ENCODE data around the gene SUOX.

DNA sequence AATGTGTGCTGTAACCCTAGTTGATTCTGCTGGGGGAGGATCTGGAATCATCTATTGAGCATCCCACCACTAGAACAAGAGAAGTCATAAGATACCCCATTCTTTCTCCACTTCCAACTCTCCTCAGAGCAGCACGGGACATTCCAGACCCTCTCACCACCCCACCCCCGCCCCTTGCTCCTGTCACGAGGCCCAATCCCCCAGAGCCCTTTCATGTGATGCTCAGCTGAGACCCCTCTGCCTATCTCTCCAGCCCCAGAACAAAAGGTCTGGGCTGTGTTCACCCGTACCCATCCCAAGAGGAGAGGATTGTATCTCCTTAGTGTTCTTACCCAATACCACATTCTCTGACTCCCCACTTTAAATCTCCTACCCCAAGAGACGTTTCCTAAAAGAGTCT, 31.8 kb upstream of the SUOX start:
- TF ChIP-seq YY1 (IDR thresholded peaks at IDR 0.05) = no peak
- TF ChIP-seq, protein P1, sequence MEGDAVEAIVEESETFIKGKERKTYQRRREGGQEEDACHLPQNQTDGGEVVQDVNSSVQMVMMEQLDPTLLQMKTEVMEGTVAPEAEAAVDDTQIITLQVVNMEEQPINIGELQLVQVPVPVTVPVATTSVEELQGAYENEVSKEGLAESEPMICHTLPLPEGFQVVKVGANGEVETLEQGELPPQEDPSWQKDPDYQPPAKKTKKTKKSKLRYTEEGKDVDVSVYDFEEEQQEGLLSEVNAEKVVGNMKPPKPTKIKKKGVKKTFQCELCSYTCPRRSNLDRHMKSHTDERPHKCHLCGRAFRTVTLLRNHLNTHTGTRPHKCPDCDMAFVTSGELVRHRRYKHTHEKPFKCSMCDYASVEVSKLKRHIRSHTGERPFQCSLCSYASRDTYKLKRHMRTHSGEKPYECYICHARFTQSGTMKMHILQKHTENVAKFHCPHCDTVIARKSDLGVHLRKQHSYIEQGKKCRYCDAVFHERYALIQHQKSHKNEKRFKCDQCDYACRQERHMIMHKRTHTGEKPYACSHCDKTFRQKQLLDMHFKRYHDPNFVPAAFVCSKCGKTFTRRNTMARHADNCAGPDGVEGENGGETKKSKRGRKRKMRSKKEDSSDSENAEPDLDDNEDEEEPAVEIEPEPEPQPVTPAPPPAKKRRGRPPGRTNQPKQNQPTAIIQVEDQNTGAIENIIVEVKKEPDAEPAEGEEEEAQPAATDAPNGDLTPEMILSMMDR (IDR thresholded peaks at IDR 0.05; ENCODE audit: low read depth, low read length, missing input control) = no peak
- no peak for TF ChIP-seq FOXA1 (IDR thresholded peaks at IDR 0.05)
- TF ChIP-seq SP1 (IDR thresholded peaks at IDR 0.05) = no peak
- TF ChIP-seq JUND (IDR thresholded peaks at IDR 0.05) = no peak
- no peak for TF ChIP-seq GABPA (IDR thresholded peaks at IDR 0.05 in 1 of 2, conservative IDR thresholded peaks at IDR 0.05 in 1 of 2)
- TF ChIP-seq, protein P2, sequence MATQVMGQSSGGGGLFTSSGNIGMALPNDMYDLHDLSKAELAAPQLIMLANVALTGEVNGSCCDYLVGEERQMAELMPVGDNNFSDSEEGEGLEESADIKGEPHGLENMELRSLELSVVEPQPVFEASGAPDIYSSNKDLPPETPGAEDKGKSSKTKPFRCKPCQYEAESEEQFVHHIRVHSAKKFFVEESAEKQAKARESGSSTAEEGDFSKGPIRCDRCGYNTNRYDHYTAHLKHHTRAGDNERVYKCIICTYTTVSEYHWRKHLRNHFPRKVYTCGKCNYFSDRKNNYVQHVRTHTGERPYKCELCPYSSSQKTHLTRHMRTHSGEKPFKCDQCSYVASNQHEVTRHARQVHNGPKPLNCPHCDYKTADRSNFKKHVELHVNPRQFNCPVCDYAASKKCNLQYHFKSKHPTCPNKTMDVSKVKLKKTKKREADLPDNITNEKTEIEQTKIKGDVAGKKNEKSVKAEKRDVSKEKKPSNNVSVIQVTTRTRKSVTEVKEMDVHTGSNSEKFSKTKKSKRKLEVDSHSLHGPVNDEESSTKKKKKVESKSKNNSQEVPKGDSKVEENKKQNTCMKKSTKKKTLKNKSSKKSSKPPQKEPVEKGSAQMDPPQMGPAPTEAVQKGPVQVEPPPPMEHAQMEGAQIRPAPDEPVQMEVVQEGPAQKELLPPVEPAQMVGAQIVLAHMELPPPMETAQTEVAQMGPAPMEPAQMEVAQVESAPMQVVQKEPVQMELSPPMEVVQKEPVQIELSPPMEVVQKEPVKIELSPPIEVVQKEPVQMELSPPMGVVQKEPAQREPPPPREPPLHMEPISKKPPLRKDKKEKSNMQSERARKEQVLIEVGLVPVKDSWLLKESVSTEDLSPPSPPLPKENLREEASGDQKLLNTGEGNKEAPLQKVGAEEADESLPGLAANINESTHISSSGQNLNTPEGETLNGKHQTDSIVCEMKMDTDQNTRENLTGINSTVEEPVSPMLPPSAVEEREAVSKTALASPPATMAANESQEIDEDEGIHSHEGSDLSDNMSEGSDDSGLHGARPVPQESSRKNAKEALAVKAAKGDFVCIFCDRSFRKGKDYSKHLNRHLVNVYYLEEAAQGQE (IDR thresholded peaks at IDR 0.05) = no peak
- no peak for TF ChIP-seq TAF1 (conservative IDR thresholded peaks at IDR 0.05)
- TF ChIP-seq RAD21 (IDR thresholded peaks at IDR 0.05) = no peak
- TF ChIP-seq, protein P3, sequence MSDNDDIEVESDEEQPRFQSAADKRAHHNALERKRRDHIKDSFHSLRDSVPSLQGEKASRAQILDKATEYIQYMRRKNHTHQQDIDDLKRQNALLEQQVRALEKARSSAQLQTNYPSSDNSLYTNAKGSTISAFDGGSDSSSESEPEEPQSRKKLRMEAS (IDR thresholded peaks at IDR 0.05) = no peak
- TF ChIP-seq RXRA (IDR thresholded peaks at IDR 0.05) = no peak

Data from liver (tissue), 3 donors.